ENCODE results near the gene DGKZ.

DNA sequence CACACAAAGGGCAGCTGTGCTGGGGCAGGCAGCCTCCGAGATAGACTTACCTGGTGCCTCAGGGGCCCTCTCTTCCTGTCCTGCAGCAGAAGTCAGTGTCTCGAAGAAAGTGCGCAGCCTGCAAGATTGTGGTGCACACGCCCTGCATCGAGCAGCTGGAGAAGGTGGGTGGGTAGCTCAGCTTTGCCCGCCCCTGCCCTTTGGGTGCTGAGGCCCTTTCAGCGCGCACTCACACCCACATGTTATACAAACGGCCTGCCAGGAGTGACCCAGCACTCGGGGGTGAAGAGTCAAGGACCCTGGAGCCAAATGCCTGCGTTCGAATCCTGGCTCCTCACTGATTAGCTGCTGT, 20.6 kb downstream of the DGKZ start:
- TF ChIP-seq, protein P1, sequence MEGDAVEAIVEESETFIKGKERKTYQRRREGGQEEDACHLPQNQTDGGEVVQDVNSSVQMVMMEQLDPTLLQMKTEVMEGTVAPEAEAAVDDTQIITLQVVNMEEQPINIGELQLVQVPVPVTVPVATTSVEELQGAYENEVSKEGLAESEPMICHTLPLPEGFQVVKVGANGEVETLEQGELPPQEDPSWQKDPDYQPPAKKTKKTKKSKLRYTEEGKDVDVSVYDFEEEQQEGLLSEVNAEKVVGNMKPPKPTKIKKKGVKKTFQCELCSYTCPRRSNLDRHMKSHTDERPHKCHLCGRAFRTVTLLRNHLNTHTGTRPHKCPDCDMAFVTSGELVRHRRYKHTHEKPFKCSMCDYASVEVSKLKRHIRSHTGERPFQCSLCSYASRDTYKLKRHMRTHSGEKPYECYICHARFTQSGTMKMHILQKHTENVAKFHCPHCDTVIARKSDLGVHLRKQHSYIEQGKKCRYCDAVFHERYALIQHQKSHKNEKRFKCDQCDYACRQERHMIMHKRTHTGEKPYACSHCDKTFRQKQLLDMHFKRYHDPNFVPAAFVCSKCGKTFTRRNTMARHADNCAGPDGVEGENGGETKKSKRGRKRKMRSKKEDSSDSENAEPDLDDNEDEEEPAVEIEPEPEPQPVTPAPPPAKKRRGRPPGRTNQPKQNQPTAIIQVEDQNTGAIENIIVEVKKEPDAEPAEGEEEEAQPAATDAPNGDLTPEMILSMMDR (IDR thresholded peaks at IDR 0.05), result no peak
- no peak for TF ChIP-seq POLR2A (IDR thresholded peaks at IDR 0.05)
- no peak for TF ChIP-seq EP300 (IDR thresholded peaks at IDR 0.05)
